HepG2 (cell line): Measurements from ENCODE around the gene GNG3. TPM values are rescaled to one million over a fixed set of nuclear protein-coding genes. Genes with fewer than 3 reads are reported as not detected.

Experiments
- DRAP1 ChIP-seq: IDR thresholded peaks from 2 replicates; pipeline ENCODE4 v1.6.1; 2016; ENCODE audit warnings: missing genetic modification reagents, missing compliant biosample characterization
- ERF ChIP-seq: IDR thresholded peaks from 2 replicates; pipeline ENCODE4 v1.6.1; 2018; ENCODE audit warnings: missing biosample characterization, missing genetic modification reagents
- HMGXB4 ChIP-seq, 2 experiments: sonication (generic) in 1 of 2; formaldehyde crosslinking in 1 of 2; IDR thresholded peaks; 2 replicates each; pipeline versions ENCODE4 v1.4.0 to v1.6.1; 2018 to 2020; ENCODE audit warnings: missing genetic modification reagents in 2 of 2, borderline replicate concordance in 1 of 2, low read depth in 1 of 2, mild to moderate bottlenecking in 1 of 2, missing biosample characterization in 1 of 2
- MLXIP ChIP-seq: sonication (generic); formaldehyde crosslinking; IDR thresholded peaks from 2 replicates; pipeline ENCODE4 v1.9.0; 2021; ENCODE audit warnings: missing genetic modification reagents, borderline replicate concordance
- NFKBIZ ChIP-seq: IDR thresholded peaks from 2 replicates; pipeline ENCODE4 v1.6.1; 2018; ENCODE audit warnings: missing genetic modification reagents, missing compliant biosample characterization
- POLR2G ChIP-seq: fragments of 200-400 bp; formaldehyde crosslinking; IDR thresholded peaks from 2 replicates; pipeline ENCODE4 v1.6.1; 2018; ENCODE audit warnings: mild to moderate bottlenecking, low read depth, low read length, moderate library complexity
- SOX6 ChIP-seq, 2 experiments: fragments of 450-650 bp in 1 of 2; sonication (generic) in 1 of 2; formaldehyde crosslinking in 1 of 2; IDR thresholded peaks; 2 replicates each; pipeline versions ENCODE4 v1.4.0 to v1.6.1; 2017 to 2020; ENCODE audit warnings: antibody characterized with exemption in 1 of 2, mild to moderate bottlenecking in 1 of 2, missing genetic modification reagents in 1 of 2
- ZBTB10 ChIP-seq: sonication (generic); formaldehyde crosslinking; IDR thresholded peaks from 2 replicates; pipeline ENCODE4 v1.4.0; 2020; ENCODE audit warnings: missing genetic modification reagents, borderline replicate concordance
- ZMYM3 ChIP-seq: sonication (generic); formaldehyde crosslinking; IDR thresholded peaks from 2 replicates; pipeline ENCODE4 v1.5.1; 2020; ENCODE audit warnings: mild to moderate bottlenecking, missing genetic modification reagents
- ZMYM4 ChIP-seq: sonication (generic); formaldehyde crosslinking; IDR thresholded peaks from 2 replicates; pipeline ENCODE4 v1.8.1; 2023; ENCODE audit warnings: mild to moderate bottlenecking, missing genetic modification reagents
- ZNF138 ChIP-seq: sonication (generic); formaldehyde crosslinking; IDR thresholded peaks from 2 replicates; pipeline ENCODE4 v1.5.0; 2020; ENCODE audit warnings: mild to moderate bottlenecking, low read depth, missing genetic modification reagents
- ZNF17 ChIP-seq: sonication (generic); formaldehyde crosslinking; IDR thresholded peaks from 2 replicates; pipeline ENCODE4 v1.5.0; 2020; ENCODE audit warnings: mild to moderate bottlenecking, missing genetic modification reagents
- ZNF264 ChIP-seq: sonication (generic); formaldehyde crosslinking; IDR thresholded peaks from 2 replicates; pipeline ENCODE4 v1.4.0; 2020; ENCODE audit warnings: missing genetic modification reagents
- ZNF280B ChIP-seq: sonication (generic); formaldehyde crosslinking; IDR thresholded peaks from 2 replicates; pipeline ENCODE4 v1.5.0; 2020; ENCODE audit warnings: missing genetic modification reagents, mild to moderate bottlenecking, borderline replicate concordance
- ZNF574 ChIP-seq: sonication (generic); formaldehyde crosslinking; IDR thresholded peaks from 2 replicates; pipeline ENCODE4 v1.4.0; 2020; ENCODE audit warnings: missing genetic modification reagents
- ZNF605 ChIP-seq: sonication (generic); formaldehyde crosslinking; IDR thresholded peaks from 2 replicates; pipeline ENCODE4 v1.8.0; 2022; ENCODE audit warnings: mild to moderate bottlenecking, missing genetic modification reagents
- polyA plus RNA-seq, 8 experiments: library from polyadenylated mRNA; depleted of rRNA in 3 of 8; stranded (reverse) in 7 of 8; unstranded in 1 of 8; fragments of >200 nt; fragmentation: Illumina TruSeq in 4 of 8; extraction: Trizol in 4 of 8; gene quantifications; 2 replicates each; pipeline versions ENCODE4 v1.2.1 to v1.2.3, GENCODE V29; 2011 to 2016; ENCODE audit warnings: low read depth in 4 of 8, missing spikeins in 1 of 8, mixed read lengths in 1 of 8; ENCODE audit not compliant: insufficient read depth in 1 of 8
- total RNA-seq, 5 experiments: library from RNA; depleted of rRNA; stranded (reverse); fragments of >200 nt; fragmentation: Illumina TruSeq; extraction: Trizol; gene quantifications; 2 replicates each; pipeline ENCODE4 v1.2.3, GENCODE V29; 2016; ENCODE audit warnings: low read depth in 1 of 5

The GNG3 gene
- total and polyA plus RNA-seq, 2 of the 13 experiments (the other 11 are each of a cell fraction or from before 2014, with no cell fraction given), result not detected

GRCh38 chr11:62680825-62681240 lies 26.6 kb upstream of the GNG3 start (continued):
- TF ChIP-seq DRAP1, result peak; percentile 15; the same call in 1 of the 2 replicates
- no peak for TF ChIP-seq ZMYM4
- no peak for TF ChIP-seq ZNF280B (CRISPR knock-in tag)
- TF ChIP-seq ZMYM3 (CRISPR knock-in tag), result no peak
- TF ChIP-seq NFKBIZ, result no peak
- peak; percentile 49; the same call in 1 of the 2 replicates for TF ChIP-seq POLR2G
- TF ChIP-seq ZNF605, result peak; percentile 54; the same call in 1 of the 2 replicates
- no peak for TF ChIP-seq ERF (CRISPR knock-in tag)
- TF ChIP-seq ZNF138 (CRISPR knock-in tag), result no peak
- no peak for TF ChIP-seq ZNF17
- TF ChIP-seq ZNF574, result peak; percentile 66
- TF ChIP-seq HMGXB4 (CRISPR knock-in tag; IDR thresholded peaks at IDR 0.05; ENCODE audit: borderline replicate concordance in 1 of 2, low read depth in 1 of 2), result peak in 1 of 2 experiments; percentile 81; a peak in 1 of 4 replicates
- TF ChIP-seq SOX6 (IDR thresholded peaks at IDR 0.05), result no peak
- 0 out of 2 replicates have a peak, but pooled peaks have one; percentile 15 for TF ChIP-seq SOX6 (CRISPR knock-in tag; IDR thresholded peaks at IDR 0.05)
- TF ChIP-seq MLXIP, result no peak
- no peak for TF ChIP-seq ZNF264 (CRISPR knock-in tag)
- TF ChIP-seq ZBTB10, result no peak
